OCI-LY7 (cell line): ENCODE data around the gene CHRD.

Source experiments
- EZH2phosphoT487 ChIP-seq: fragments of 200-600 bp; sonication (generic); IDR thresholded peaks from 2 replicates; pipeline ENCODE4 v1.6.1; 2018; ENCODE audit warnings: low read depth, borderline replicate concordance, mild to moderate bottlenecking, mixed run types, antibody characterized with exemption, low read length, moderate library complexity, mixed read lengths
- TF ChIP-seq, protein P1 (sequence below): fragments of 200-600 bp; sonication (generic); conservative IDR thresholded peaks from 2 replicates; pipeline ENCODE4 v1.5.1; 2014; ENCODE audit warnings: mild to moderate bottlenecking, antibody characterized with exemption, low read length, moderate library complexity, mixed read lengths

- TF ChIP-seq, protein P1, sequence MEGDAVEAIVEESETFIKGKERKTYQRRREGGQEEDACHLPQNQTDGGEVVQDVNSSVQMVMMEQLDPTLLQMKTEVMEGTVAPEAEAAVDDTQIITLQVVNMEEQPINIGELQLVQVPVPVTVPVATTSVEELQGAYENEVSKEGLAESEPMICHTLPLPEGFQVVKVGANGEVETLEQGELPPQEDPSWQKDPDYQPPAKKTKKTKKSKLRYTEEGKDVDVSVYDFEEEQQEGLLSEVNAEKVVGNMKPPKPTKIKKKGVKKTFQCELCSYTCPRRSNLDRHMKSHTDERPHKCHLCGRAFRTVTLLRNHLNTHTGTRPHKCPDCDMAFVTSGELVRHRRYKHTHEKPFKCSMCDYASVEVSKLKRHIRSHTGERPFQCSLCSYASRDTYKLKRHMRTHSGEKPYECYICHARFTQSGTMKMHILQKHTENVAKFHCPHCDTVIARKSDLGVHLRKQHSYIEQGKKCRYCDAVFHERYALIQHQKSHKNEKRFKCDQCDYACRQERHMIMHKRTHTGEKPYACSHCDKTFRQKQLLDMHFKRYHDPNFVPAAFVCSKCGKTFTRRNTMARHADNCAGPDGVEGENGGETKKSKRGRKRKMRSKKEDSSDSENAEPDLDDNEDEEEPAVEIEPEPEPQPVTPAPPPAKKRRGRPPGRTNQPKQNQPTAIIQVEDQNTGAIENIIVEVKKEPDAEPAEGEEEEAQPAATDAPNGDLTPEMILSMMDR = peak; percentile 87
- TF ChIP-seq EZH2phosphoT487 = no peak
These were observed 8.3 kb upstream of the CHRD start for GRCh38 chr3:184371570-184372018.
